HS-5 (cell line): Measurements from ENCODE around the gene CD300LG.
"Not testable (repeated sequence)": the region's sequence is repeated elsewhere in the genome, so short reads cannot be mapped to it uniquely, and the experiment has no call there.

Experiments
- DNase-seq: peaks from one replicate; pipeline ENCODE4 v3.0.0-alpha.2; 2012; ENCODE audit warnings: low read depth

CD300LG gene

DNA sequence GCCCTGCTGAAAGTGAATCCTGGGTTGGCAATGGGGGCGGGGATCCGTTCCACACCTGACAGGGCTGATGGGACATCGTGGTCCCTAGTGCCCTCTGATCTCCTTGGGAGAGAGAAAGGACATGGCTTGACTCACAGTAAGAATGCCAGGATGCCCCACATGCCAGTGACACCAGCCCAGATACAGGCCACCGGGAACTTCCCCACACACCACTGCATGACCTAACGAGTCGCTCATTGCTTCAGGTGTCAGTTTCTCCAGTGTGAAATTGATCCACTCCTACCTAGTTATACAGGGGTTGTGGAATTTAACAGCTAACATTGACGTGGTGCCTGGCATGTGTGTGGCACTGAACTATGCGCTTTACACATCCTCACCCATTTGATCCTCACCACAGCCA lies 7.5 kb downstream of the CD300LG start:
- no peak for DNase-seq

DNA sequence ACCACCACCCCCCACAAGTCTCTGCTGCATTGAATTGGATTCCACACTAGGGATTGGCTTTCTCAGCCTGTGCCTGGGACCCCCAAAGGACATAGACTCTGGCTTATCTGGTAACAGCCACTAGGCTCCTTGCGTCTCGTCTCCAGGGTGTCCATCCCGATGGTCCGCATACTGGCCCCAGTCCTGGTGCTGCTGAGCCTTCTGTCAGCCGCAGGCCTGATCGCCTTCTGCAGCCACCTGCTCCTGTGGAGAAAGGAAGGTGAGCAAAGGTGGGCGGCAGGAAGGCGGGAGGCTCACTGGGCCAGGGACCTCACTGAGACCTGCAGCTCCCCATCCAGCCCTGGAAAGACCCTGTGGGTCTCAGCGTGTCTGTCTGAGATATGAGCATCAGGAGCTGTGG lies 8.1 kb downstream of the CD300LG start:
- DNase-seq, result no peak

DNA sequence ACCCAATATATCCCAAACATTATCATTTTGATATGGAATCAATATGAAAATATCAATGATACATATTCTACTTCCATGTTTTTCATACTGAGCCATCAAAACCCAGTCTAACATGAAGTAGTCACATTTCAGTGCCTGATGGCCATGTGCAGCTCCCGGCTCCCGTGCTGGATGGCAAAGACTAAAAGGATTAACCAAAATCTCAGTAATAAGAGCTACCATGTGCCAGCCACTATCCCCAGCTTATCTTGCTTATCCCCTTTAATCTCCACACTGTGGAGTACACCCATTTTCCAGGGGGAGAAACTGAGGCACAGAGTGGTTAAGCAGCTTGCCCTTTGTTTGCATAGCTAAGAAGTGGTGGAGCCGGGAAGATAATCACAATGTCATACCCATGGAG lies 9.2 kb downstream of the CD300LG start:
- no peak for DNase-seq

DNA sequence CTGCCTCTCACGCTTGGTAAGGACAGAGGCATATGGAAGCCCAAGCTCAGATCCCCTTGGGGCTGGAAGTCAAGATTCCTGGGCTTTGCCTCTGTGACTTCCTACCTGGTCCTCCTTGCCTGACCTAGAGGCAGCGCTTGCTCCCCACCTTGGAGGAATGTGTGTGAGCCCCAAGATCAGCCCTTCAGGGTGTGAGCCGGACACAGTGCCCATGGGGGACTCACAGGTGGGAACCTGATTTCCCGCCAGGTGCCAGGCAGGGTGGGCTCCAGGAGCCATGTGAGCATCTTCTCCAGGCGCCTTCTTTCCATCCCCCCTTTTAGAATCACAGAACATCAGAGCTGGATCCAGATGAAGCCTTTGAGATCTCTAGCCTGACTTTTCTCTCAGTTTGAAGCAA lies 10.2 kb downstream of the CD300LG start:
- DNase-seq, result no peak

DNA sequence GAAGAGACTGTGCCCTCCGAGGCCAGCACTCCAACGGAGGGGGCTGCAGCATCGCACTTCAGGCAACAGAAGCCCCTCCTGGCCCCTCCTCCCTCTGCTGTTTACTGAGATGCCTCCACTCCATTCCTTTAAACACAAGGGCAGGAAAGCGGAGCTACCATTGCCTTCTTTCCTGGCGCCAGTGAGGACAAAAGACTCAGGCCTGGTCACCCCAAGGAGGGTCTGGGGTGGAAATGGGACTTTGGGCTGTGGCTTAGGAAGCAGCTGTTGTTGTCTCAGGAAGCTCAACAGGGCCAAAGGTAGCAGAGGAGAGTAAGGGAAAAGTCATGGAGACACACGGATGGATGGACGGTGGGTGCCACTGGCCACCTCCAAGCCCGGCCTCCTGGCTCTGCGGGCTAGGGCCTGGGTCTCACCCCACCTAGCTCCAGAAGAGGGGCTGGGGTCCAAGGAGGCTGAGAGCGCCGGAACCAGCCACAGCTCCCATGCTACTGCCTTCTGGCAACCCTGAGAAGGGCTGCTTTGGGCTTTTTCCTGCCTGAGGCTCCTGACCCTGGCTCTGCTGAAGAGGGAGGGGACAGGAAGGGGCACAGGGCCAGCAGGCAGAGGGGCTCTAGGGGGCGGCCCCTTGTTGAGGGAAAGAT lies 11.1 kb downstream of the CD300LG start:
- DNase-seq, result no peak

DNA sequence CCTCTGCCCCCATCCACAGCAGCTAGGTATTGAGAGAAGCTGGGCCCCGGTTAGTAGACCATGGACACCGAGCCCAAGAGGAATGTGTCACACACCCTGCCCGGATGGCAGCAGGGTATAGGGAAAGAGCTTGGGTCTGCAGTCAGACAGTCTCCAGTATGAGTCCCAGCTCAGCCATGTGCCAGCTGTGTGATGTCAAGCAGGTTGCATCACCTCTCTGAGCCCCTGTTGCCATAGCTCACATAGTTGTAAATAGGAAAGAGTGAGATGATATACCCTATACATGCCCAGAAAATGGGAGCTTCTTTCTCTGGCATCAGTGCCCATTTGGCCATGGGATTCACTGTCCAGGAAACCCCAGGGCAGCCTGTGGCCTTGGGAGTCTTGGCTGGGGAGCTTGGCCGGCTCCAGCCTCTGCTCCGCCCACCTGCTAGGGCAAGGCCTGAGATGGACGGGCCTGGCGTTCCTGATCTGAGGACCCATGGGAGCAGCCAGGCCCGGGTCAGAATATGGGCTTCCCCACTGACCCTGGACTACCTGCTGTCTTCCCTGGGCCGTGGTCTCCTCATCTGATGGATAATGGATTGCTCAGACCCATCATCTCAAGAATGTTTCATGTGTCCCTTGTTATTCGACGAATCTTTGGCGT lies 13.2 kb downstream of the CD300LG start:
- DNase-seq, result no peak

DNA sequence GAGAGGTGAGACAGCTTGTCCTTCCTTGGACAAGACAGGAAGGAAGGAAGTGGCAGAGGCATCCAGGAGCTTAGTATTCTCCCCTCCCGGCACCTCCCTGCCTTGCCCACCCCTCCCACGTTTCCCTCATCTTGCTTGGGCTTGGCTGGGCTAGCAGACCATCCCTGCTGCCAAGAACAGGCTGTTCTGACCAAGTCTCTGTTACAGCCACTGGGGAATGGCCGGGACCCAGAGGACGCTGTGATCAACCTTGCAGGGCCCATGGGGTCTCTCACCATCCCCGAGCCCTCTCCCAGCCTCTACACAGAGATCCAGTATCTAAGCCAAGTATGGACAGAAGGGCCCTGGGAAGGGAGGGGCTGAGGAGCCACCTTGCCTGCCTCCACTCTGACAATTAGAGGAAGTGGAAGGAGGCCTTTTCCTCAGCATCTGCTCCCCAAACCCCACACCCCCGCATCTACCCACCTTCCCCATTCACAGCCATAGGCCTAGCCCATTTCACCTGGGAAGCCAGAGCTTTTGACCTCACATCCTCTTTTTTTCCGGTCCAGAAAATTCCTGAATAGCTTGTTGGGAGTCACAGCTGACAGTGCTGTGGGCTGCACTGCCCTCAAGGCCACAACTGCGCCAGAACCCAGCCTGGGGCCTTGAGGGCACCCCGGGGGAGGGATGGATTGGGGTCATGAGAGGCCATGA lies 14.1 kb downstream of the CD300LG start:
- no peak for DNase-seq

DNA sequence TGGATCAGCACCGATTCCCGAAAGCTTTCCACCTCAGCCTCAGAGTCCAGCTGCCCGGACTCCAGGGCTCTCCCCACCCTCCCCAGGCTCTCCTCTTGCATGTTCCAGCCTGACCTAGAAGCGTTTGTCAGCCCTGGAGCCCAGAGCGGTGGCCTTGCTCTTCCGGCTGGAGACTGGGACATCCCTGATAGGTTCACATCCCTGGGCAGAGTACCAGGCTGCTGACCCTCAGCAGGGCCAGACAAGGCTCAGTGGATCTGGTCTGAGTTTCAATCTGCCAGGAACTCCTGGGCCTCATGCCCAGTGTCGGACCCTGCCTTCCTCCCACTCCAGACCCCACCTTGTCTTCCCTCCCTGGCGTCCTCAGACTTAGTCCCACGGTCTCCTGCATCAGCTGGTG lies 15.0 kb downstream of the CD300LG start:
- DNase-seq, result no peak

DNA sequence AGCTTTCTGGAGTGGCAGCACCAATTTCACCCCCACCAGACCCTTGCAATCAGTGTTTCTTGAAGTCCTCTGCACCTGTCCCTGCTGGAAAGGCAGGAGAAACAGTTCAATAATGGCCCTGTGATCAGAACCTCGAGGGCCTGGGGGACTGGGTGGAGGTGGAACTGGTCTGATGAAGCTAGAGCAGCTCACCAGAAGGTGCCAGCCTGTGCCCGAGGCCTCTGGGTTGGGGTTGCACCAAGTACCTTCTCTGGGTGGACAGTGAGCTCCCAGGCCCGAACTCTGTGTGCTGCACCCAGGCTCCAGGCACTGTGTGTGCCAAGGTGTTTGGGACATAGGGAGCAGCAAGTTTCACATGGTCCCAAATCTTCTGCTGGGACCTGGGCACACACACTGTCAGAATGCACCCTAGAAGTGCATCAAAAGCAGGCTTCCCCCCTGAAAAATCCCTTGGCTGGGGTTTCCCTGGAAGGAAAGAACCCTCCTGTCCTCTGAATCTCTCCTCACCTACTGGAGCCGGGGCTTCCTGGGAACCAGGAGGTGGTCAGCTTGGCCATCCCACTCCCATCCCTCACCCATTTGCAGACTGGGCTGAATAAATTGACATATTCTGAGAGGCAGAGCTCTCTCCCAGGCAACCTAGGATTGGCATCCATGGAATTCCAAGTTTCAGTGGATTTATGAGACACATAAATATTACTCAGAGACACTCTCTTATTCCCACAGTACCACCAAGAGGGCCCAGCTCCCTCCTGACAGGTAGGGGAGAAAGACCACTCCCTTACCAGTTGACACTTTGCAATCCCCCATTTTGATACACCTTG lies 17.4 kb downstream of the CD300LG start:
- DNase-seq, result no peak

DNA sequence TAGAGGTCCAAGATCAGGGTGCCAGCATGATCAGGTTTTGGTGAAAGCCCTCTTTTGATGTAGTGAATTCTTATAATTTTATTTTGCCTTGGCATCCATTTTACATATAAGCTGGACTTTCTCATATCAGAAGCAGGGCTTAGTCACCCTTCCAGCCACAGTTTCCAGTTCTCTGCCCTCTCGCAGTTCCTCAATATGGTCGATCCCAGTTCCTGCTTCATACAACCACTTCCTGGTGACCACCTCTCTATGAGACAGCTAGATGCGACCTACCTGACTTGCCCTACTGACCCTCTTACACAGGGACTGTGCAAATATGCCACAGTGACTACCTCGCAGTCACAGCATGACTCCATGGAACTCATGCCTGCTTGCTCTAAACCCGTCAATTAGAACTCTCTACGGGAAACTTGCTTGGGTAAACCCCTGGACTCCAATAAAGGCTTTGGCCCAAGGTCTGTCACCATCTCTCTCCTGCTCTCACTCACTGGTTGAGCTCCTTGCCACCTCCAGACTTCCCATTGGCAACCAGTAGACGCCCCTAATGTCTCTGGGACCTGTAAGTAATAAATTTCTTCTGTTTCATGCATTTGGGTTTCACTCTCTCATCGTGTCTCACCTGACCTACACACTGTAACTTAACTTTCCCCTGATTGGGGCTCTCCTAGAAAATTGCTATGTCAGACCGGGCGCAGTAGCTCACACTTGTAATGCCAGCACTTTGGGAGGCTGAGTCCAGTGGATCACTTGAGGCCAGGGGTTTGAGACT lies 21.4 kb downstream of the CD300LG start:
- DNase-seq, result no peak

DNA sequence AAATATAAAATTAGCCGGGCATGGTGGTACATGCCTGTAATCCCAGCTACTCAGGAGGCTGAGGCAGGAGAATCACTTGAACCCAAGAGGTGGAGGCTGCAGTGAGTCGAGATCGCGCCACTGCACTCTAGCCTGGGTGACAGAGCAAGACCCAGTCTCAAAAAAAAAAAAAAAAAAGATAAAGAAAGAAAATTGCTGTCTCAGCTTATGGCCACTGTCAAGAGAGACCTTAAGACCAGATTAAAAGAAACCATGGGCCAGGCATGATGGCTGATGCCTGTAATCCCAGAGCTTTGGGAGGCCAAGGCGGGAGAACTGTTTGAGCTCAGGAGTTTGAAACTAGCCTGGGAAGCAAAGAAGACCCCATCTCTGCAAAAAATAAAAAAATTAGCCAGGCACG lies 22.1 kb downstream of the CD300LG start:
- not testable (repeated sequence) for DNase-seq

DNA sequence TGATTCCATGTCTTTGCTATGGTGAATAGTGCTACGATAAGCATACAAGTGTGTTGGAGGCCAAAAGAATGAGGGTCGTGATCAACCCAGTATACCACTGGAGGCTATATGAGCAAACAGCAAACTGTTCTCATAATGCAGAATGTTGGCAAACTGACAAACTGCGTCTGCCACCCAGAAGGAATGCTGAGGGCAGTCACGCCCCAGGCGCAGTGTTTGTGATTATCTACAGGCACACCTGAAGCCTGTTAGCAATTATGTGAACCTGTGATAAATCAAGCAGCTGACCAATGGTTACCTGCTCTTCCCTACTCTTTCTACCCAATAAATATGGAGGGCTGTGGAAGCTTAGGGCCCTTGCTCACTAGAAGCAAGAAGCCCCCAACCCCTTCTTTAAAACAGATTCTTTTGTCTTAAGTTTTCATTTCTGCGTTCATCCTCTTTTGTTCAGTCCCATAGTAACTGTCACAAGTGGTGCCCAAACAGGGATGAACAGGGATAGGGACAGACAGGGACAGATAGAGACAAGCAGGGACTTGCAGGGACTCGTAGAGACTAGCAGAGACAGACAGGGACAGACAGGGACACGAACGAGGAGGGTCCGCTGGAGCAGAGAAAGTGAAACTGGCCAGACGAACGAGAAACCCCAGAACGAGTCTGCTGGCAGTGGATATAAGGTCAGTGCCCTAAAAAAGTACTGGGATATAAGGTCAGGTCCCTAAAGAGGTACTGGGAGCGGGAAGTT lies 25.1 kb downstream of the CD300LG start:
- DNase-seq, result no peak

DNA sequence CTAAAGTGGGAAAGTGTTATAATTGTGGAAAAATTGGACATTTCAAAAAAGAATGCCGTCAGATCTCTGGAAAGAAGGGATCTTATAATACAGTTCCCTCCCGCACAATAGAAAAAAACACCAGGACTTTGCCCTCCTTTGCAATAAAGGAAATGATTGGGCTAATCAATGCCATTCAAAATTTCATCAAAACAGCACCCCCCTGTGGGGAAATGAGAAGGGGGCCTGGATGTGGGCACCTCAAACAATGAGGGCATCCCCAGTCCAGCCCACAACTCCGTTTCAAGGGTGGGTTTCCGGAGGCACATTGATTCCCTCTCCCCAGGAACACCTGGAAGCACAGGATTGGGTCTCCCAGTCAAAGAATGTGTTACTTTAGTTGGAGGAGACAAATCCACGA lies 26.1 kb downstream of the CD300LG start:
- no peak for DNase-seq

DNA sequence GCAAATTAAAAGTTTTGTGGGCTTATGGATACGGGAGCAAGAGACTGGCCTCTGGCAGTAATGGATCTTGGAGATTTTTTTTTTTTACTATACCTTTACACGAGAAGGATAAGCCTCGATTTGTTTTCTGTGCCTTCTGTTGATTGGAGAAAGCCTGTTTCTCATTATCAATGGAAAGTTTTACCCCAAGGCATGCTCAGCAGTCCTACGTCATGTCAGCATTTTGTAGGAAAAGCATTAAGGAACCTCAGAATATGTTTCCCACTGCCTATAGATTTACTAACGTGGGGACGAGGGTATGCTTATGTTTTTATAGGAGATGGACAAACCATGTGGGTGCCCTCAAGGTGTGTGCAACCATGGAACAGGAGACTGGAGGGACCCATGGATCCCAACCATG lies 26.8 kb downstream of the CD300LG start:
- DNase-seq, result no peak

DNA sequence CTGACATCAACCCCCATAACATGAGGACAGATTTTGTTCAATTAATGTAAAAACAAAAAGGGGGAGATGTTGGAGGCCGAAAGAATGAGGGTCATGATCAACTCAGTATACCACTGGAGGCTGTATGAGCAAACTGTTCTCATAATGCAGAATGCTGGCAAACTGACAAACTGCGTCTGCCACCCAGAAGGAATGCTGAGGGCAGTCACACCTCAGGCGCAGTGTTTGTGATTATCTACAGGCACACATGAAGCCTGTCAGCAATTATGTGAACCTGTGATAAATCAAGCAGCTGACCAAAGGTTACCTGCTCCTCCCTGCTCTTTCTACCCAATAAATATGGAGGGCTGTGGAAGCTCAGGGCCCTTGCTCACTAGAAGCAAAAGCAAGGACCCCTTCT lies 27.3 kb downstream of the CD300LG start:
- no peak for DNase-seq

DNA sequence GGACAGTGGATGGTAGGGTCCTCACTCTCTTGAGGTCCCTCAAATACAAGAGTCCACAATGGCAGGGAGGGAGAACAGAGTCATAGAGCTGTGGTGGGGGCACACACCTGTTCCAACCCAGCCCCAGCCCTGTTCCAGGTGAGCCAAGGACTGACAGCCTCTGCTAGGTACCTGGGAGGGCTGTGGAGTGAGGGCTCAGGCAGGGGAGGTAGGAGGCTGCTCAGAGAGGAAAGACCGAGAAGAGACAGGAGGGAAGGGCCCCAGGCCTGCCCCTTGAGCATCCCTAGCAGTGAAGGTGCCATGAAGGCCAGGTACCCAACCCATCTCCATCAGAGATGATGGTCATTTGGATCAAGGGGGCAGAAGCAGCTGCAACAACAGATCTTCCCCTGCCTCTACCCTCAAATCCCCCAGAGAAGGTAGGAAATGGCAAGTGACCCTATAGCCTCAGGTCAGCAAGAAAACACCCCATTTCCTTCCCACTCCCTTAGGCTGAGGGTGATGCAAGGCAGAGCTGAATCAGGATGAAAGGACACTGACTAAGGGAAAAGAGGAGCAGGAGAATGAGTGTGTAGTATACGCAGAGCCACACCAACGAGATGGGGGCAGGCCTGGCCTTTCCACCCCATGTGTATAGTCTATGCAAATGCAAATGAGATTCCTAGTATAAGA lies 28.6 kb downstream of the CD300LG start:
- DNase-seq, result no peak

DNA sequence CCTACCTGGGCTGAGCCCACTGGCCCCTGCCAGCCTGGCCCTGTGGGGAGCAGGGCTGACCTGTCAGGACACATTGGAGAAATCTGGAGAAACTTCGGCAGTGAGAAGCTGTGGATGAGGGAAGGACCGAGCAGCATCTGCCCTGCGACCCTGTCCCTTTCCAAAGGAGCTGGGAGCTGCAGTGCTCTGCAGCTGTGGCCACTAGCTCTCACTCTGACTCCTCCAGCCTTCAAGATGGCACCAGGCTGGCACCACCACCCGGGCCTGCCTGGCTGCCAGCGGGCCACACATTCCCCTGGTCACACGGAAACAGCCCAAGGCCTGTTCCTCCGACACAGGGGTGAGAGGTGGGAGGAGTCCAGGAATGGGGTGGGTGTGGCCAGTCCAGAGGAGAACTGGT lies 30.1 kb downstream of the CD300LG start:
- DNase-seq, result no peak

DNA sequence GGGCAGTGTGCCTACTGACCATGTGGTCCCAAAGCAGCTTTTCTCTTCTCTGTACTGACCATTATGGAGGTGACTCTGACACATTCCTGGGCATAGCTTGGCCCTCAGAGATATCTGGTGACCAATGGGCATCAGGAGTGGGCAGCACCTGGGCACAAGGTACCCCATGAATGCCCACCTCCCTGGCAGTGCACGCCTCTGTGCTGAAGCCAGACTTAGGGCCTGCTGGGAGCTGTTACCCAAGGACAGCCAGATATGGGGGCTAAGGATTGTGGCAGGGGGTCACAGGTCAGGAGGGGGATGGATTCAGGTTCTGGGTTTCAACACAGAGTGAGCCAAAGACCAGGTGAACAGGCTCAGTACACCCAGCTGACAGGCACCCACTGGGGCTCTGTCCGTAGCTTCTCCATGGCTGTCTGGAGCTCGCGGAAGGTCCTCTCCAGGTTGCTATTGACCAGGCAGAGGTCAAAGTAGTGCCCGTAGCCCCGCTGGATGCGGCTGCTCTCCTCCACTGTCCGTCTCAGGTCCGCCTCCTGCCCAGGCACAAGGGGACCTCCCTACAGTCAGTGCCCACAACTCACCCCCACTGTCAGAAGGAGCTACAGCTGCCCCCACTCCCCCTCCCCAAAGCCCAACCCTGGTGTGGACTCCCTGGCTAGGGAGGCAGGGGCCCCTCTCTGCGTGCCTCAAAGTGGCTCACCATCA lies 30.6 kb downstream of the CD300LG start:
- DNase-seq, result no peak

DNA sequence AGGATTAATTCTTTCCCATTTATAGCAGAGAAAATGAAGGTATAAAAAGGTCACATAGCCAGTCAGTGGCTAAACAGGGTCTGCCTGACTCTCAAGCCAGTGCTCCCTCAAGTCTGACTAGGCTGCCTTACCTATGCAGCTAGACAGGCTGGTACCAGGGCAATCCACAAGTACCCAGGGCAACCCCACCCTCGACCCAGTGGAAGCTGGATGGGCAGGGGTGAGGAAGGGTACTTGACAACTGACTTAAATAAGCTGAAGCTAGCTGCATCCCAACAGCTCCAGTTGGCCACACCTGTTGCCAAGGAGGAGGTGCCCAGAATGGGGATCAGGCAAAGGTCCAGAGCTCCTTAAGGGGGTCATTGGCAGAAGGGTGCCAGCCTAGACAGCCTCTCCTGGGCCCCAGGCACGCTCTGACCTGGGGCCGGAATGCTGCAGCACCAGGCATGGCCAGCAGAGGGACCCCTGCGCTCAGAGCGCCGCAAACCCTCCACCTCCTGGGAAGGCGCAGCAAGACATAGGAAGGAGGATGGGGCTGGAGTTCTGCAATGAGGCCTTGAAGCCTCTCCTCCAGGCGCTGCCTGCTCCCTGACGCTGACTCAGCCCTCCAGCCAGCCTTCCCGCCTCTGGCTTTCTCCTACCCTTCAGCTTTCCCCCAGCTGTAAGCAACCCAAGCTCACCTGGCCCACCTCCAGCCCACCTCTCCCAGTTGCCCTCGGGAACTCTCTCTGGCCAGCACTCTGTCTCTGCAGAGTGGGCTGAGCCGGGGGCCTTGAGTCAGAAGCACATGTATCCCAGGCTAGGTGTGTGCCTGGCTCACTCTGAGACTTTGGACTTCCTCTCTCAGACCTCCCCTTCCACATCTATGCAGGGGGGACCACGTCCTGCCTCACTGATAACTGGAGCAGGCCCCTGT lies 31.5 kb downstream of the CD300LG start:
- peak; percentile 56 for DNase-seq
